Measurements from ENCODE around the gene MICAL2. TPM values are rescaled to one million over a fixed set of nuclear protein-coding genes. Genes with fewer than 3 reads are reported as not detected.

The MICAL2 gene
- total and polyA plus RNA-seq, 2 donors (not counting 3 experiments of a cell fraction or from before 2014, with no cell fraction given): 67.6 to 200 TPM

DNA sequence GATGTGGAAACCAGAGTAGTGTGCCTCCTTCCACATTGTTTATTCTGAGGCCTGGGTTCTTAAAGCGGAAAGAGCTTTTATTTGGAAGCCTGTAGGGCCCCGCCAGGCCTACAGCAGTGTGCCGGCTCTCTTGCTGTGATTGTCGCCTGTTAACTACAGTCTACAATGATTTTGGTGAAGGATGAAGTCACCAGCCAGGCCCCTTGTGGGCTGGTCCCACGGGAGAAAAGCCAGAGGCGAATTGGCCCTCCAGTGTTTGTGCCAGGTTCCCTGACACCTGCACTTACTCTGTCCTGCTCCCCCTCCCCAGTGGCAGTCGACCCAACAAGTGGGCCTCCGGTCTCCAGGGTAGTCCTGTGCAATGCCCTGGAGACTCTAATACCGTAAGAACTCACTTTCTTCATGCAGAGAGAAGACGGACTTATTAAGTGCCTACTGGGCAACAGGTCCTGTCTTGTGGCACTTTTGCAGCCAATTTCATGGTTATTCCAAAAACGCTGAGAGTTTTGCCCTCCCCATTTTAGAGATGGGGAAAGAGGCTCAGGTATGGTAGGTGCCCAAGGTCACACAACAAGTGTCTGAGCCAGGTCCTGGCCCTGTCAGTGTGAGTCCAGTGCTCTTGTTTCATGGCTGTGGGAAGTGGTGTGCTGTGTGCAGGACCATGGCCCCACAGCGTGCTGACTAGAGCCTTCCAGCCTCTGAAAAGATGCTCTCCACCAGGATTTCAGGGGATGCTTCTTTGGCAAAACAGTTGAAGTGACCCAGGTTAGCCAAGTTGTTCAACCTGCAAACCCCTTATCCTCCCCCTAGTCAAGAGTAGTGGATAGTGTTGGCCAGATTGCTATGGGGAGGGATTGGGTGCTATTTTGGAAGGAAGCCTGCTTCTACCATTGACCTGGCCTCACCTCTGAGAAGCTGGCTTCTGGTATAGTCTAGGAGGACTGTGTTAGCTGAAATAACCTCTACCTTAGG is 1.4 kb downstream of the MICAL2 start:
- BruUV-seq (replicated peaks): TSS peak; percentile 25
- H3K4me2 ChIP-seq (ENCODE audit: insufficient read depth, low read length): peak overlapping the region; percentile 88
- no peak for DNase-seq (ENCODE audit: low read depth, low spot score)
- no peaks in the 10 kb centered on the region for H4K20me1 ChIP-seq (replicated peaks; ENCODE audit: control insufficient read depth, extremely low read depth, insufficient read depth, low read length)
- intact Hi-C loops (cut with micrococcal nuclease): loop anchor here (1.0 to 2.0 kb wide), 3 partner anchors 65 to 181 kb away; no protein-coding TSS in a partner anchor
- H3K9me1 ChIP-seq (replicated peaks; ENCODE audit: control insufficient read depth, extremely low read depth, insufficient read depth, low read length): no peaks in the 10 kb centered on the region
- H3K9ac ChIP-seq (replicated peaks; ENCODE audit: extremely low read depth, insufficient read depth, low read length): peak overlapping the region; percentile 75
- peaks cover 40% of the 10 kb centered on the region for H3K4me1 ChIP-seq (ENCODE audit: control insufficient read depth, extremely low read depth, insufficient read depth, low read length)
- H3K9me3 ChIP-seq (replicated peaks; ENCODE audit: control insufficient read depth, insufficient read depth, low read length): no peaks in the 10 kb centered on the region
- ChIA-PET CTCF (interaction anchor here (0.7 to 2.9 kb wide), 5 partner anchors 11 to 169 kb away, joined by 3 to 12 read pairs (median 3); no protein-coding TSS in a partner anchor), POLR2A (interaction anchor here (0.7 to 0.8 kb wide), 2 partner anchors 24 to 89 kb away, joined by 3 read pairs; no protein-coding TSS in a partner anchor)
- no peak overlapping the region for H2AFZ ChIP-seq (ENCODE audit: low read depth, low read length)
- peak overlapping the region; percentile 56 for H3K27ac ChIP-seq (ENCODE audit: insufficient read depth, low read depth, low read length)
- dilution Hi-C loops (cut with MboI; ENCODE audit: extremely low pct_ligation_motif_present, low sequenced_read_pairs): no loop called here
- H3K4me3 ChIP-seq (replicated peaks in 1 of 3; ENCODE audit: insufficient read depth in 1 of 3, low read depth in 1 of 3, low read length in 3 of 3): peak overlapping the region; percentile 50 to 86 (median 73)
- TF ChIP-seq POLR2A (IDR thresholded peaks at IDR 0.05; ENCODE audit: low read depth, low read length) (no peak), POLR2AphosphoS5 (IDR thresholded peaks at IDR 0.05; ENCODE audit: insufficient read depth, low read depth, low read length) (no peak), MYC (IDR thresholded peaks at IDR 0.05; ENCODE audit: low read depth, low read length) (no peak), FOS (IDR thresholded peaks at IDR 0.05; ENCODE audit: borderline replicate concordance, insufficient read depth, low read length) (no peak), MAX (IDR thresholded peaks at IDR 0.05; ENCODE audit: insufficient read depth, insufficient read length) (no peak), EZH2 (IDR thresholded peaks at IDR 0.05; ENCODE audit: borderline replicate concordance, low read depth, low read length, severe bottlenecking) (no peak), GATA2 (IDR thresholded peaks at IDR 0.05; ENCODE audit: insufficient read depth, insufficient read length, low read depth, low read length) (no peak), JUN (IDR thresholded peaks at IDR 0.05; ENCODE audit: borderline replicate concordance, insufficient read depth, insufficient read length, low read depth) (no peak)
- TF ChIP-seq, protein P1, sequence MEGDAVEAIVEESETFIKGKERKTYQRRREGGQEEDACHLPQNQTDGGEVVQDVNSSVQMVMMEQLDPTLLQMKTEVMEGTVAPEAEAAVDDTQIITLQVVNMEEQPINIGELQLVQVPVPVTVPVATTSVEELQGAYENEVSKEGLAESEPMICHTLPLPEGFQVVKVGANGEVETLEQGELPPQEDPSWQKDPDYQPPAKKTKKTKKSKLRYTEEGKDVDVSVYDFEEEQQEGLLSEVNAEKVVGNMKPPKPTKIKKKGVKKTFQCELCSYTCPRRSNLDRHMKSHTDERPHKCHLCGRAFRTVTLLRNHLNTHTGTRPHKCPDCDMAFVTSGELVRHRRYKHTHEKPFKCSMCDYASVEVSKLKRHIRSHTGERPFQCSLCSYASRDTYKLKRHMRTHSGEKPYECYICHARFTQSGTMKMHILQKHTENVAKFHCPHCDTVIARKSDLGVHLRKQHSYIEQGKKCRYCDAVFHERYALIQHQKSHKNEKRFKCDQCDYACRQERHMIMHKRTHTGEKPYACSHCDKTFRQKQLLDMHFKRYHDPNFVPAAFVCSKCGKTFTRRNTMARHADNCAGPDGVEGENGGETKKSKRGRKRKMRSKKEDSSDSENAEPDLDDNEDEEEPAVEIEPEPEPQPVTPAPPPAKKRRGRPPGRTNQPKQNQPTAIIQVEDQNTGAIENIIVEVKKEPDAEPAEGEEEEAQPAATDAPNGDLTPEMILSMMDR (IDR thresholded peaks at IDR 0.05; ENCODE audit: extremely low read depth in 1 of 2, insufficient read depth in 1 of 2, low read depth in 1 of 2, low read length in 2 of 2): no peak
- H3K79me2 ChIP-seq (ENCODE audit: control insufficient read depth, insufficient read depth, low read length): peaks cover 60% of the 10 kb centered on the region
- H3K27me3 ChIP-seq (ENCODE audit: control insufficient read depth in 2 of 2, insufficient read depth in 2 of 2, low read length in 2 of 2): no peaks in the 10 kb centered on the region
- peak; percentile 64 for FAIRE-seq
- no peaks in the 10 kb centered on the region for H3K36me3 ChIP-seq (ENCODE audit: control insufficient read depth in 2 of 2, extremely low read depth in 1 of 2, insufficient read depth in 2 of 2, low read length in 2 of 2)

Measured in endothelial cell of umbilical vein (primary cell).